OCI-LY7 (cell line): ENCODE data around the gene NCK2. TPM values are rescaled to one million over a fixed set of nuclear protein-coding genes. Genes with fewer than 3 reads are reported as not detected.

Experiments used
- BruUV-seq: library from RNA; stranded (reverse); fragments of 400-500 nt; replicated peaks from 2 replicates; lab custom pipeline; 2021; lab: Mats Ljungman, UMichigan
- CTCF ChIA-PET: fragments of 300-600 bp; sonication (Branson Sonifier 250); formaldehyde crosslinking; loops from one replicate; lab custom pipeline; 2022; ENCODE audit warnings: antibody characterized with exemption; ENCODE audit not compliant: unreplicated experiment; lab: Charles Lee
- POLR2A ChIA-PET: fragments of 300-600 bp; sonication (Branson Sonifier 250); formaldehyde crosslinking; loops from one replicate; lab custom pipeline; 2022; ENCODE audit warnings: antibody characterized with exemption; lab: Charles Lee
- DNase-seq: peaks from one replicate; pipeline ENCODE4 v3.0.0-alpha.2; 2015; ENCODE audit warnings: low spot score
- H2AFZ ChIP-seq: fragments of 200-600 bp; sonication (generic), shearing (Covaris generic); 2 replicates; pipeline ENCODE4 v1.6.1; 2014; ENCODE audit warnings: mild to moderate bottlenecking, antibody characterized with exemption, low read length, moderate library complexity
- H3K27ac ChIP-seq: fragments of 200-600 bp; sonication (generic); 2 replicates; pipeline ENCODE4 v1.5.1; 2014; ENCODE audit warnings: mixed run types, low read depth, mild to moderate bottlenecking, moderate library complexity, low read length, inconsistent platforms; ENCODE audit not compliant: poor library complexity, severe bottlenecking
- H3K36me3 ChIP-seq: fragments of 200-600 bp; sonication (generic); 2 replicates; pipeline ENCODE4 v1.6.1; 2014; ENCODE audit warnings: mild to moderate bottlenecking, antibody characterized with exemption, low read length, moderate library complexity, mixed read lengths; ENCODE audit not compliant: insufficient read depth
- H3K4me1 ChIP-seq: fragments of 200-600 bp; sonication (generic); 2 replicates; pipeline ENCODE4 v1.5.1; 2014; ENCODE audit warnings: mild to moderate bottlenecking, low read length; ENCODE audit not compliant: insufficient read depth, poor library complexity, severe bottlenecking
- H3K4me2 ChIP-seq: fragments of 200-600 bp; sonication (generic); 2 replicates; pipeline ENCODE4 v1.6.1; 2014; ENCODE audit warnings: mild to moderate bottlenecking, low read length
- H3K4me3 ChIP-seq: fragments of 200-600 bp; sonication (generic); 2 replicates; pipeline ENCODE4 v1.5.1; 2014; ENCODE audit warnings: mild to moderate bottlenecking, low read depth, low read length; ENCODE audit not compliant: poor library complexity, severe bottlenecking
- H3K79me2 ChIP-seq: fragments of 200-600 bp; sonication (generic); 2 replicates; pipeline ENCODE4 v1.6.1; 2016; ENCODE audit warnings: low read depth, mild to moderate bottlenecking, low read length, moderate library complexity, mixed read lengths; ENCODE audit not compliant: insufficient read depth
- H3K9me2 ChIP-seq: fragments of 200-600 bp; sonication (generic); 2 replicates; pipeline ENCODE4 v1.6.1; 2016; ENCODE audit warnings: mild to moderate bottlenecking, low read length, mixed read lengths; ENCODE audit not compliant: insufficient read depth
- H3K9me3 ChIP-seq: fragments of 200-600 bp; sonication (generic); 2 replicates; pipeline ENCODE4 v1.6.1; 2014; ENCODE audit warnings: mild to moderate bottlenecking, mixed run types, low read length, mixed read lengths
- H4K20me1 ChIP-seq: fragments of 200-600 bp; sonication (generic); 2 replicates; pipeline ENCODE4 v1.6.1; 2014; ENCODE audit warnings: mild to moderate bottlenecking, antibody characterized with exemption, low read length, moderate library complexity, mixed read lengths; ENCODE audit not compliant: insufficient read depth
- EZH2phosphoT487 ChIP-seq: fragments of 200-600 bp; sonication (generic); IDR thresholded peaks from 2 replicates; pipeline ENCODE4 v1.6.1; 2018; ENCODE audit warnings: low read depth, borderline replicate concordance, mild to moderate bottlenecking, mixed run types, antibody characterized with exemption, low read length, moderate library complexity, mixed read lengths
- intact Hi-C: fragments of 100-400 bp; cut with micrococcal nuclease; formaldehyde crosslinking; loops from one replicate; pipeline ENCODE4 v1.10.0; 2022; ENCODE audit not compliant: unreplicated experiment
- total RNA-seq, 2 experiments: library from RNA; depleted of rRNA in 1 of 2; stranded (reverse); fragments of >200 nt in 1 of 2; shearing (Covaris generic) in 1 of 2; gene quantifications; 2 replicates each; pipeline ENCODE4 v1.2.3, GENCODE V29; 2014 to 2022
- TF ChIP-seq, protein P1 (sequence below): fragments of 200-600 bp; sonication (generic); conservative IDR thresholded peaks from 2 replicates; pipeline ENCODE4 v1.5.1; 2014; ENCODE audit warnings: mild to moderate bottlenecking, antibody characterized with exemption, low read length, moderate library complexity, mixed read lengths

The NCK2 gene
- total RNA-seq, 2 experiments from 2014 or later = 23.4 to 34.2 TPM

- Histone ChIP-seq H3K27ac (no peak overlapping the region), H4K20me1 (no peaks in the 10 kb centered on the region), H3K4me1 (peaks cover 35% of the 10 kb centered on the region), H3K4me3 (no peak overlapping the region), H3K36me3 (no peaks in the 10 kb centered on the region; the same call in 1 of the 2 replicates), H3K9me2 (no peaks in the 10 kb centered on the region), H3K9me3 (no peaks in the 10 kb centered on the region), H3K4me2 (no peak overlapping the region), H3K79me2 (peaks cover 7% of the 10 kb centered on the region; the same call in 1 of the 2 replicates), H2AFZ (no peak overlapping the region)
- CTCF ChIA-PET = no interaction called here
- no TSS peak for BruUV-seq
- TF ChIP-seq EZH2phosphoT487 = no peak
- TF ChIP-seq, protein P1, sequence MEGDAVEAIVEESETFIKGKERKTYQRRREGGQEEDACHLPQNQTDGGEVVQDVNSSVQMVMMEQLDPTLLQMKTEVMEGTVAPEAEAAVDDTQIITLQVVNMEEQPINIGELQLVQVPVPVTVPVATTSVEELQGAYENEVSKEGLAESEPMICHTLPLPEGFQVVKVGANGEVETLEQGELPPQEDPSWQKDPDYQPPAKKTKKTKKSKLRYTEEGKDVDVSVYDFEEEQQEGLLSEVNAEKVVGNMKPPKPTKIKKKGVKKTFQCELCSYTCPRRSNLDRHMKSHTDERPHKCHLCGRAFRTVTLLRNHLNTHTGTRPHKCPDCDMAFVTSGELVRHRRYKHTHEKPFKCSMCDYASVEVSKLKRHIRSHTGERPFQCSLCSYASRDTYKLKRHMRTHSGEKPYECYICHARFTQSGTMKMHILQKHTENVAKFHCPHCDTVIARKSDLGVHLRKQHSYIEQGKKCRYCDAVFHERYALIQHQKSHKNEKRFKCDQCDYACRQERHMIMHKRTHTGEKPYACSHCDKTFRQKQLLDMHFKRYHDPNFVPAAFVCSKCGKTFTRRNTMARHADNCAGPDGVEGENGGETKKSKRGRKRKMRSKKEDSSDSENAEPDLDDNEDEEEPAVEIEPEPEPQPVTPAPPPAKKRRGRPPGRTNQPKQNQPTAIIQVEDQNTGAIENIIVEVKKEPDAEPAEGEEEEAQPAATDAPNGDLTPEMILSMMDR = no peak
- intact Hi-C loops = no loop called here
- POLR2A ChIA-PET = interaction anchor here (0.6 to 0.8 kb wide), 3 partner anchors 24 to 569 kb away, joined by 3 read pairs; no protein-coding TSS in a partner anchor
- DNase-seq = no peak
Observed at GRCh38 chr2:105771836-105772235, 27.1 kb downstream of the NCK2 start.

GRCh38 chr2:105772362-105772761 lies 27.6 kb downstream of the NCK2 start:
- POLR2A ChIA-PET = interaction anchor here (0.6 to 0.8 kb wide), 2 partner anchors 25 to 223 kb away, joined by 3 read pairs; no protein-coding TSS in a partner anchor
- Histone ChIP-seq H3K79me2 (peaks cover 7% of the 10 kb centered on the region; the same call in 1 of the 2 replicates), H3K4me2 (no peak overlapping the region), H3K9me2 (no peaks in the 10 kb centered on the region), H3K36me3 (no peaks in the 10 kb centered on the region; the same call in 1 of the 2 replicates), H3K27ac (no peak overlapping the region), H4K20me1 (no peaks in the 10 kb centered on the region), H3K4me1 (peaks cover 40% of the 10 kb centered on the region), H3K9me3 (no peaks in the 10 kb centered on the region), H3K4me3 (no peak overlapping the region), H2AFZ (no peak overlapping the region)
- DNase-seq = no peak
- TF ChIP-seq, protein P1 = no peak
- no peak for TF ChIP-seq EZH2phosphoT487
- BruUV-seq = no TSS peak
- intact Hi-C loops = no loop called here
- CTCF ChIA-PET = no interaction called here

DNA sequence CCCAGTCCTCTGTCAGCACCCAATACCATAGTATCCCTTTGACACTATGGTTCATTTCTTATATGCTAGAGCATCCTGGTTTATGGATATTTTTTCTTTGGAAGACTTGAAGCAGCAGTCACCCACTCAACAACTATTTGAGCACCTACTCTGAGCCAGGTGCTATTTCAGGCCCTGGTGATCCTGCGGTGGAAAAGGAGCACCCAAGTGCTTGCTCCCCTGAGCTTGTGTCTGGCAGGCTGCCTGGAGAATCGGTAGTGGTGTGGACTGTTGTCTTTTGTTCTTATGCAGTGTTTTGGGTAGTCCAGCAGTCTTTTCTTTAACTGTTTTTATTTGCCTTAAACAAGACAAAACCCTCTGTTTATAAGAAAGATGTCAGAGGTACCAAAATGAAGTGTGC lies 28.9 kb downstream of the NCK2 start:
- Histone ChIP-seq H3K36me3 (no peaks in the 10 kb centered on the region), H3K9me3 (no peaks in the 10 kb centered on the region), H3K4me1 (peaks cover 45% of the 10 kb centered on the region), H3K27ac (no peak overlapping the region), H3K4me2 (no peak overlapping the region), H2AFZ (no peak overlapping the region), H3K9me2 (no peaks in the 10 kb centered on the region), H4K20me1 (no peaks in the 10 kb centered on the region), H3K79me2 (peaks cover 7% of the 10 kb centered on the region; the same call in 1 of the 2 replicates), H3K4me3 (no peak overlapping the region)
- ChIA-PET POLR2A (interaction anchor here (0.8 kb wide), 1 partner anchor 195 kb away, joined by 3 read pairs; no protein-coding TSS in a partner anchor), CTCF (no interaction called here)
- intact Hi-C loops = no loop called here
- no peak for DNase-seq
- BruUV-seq = no TSS peak
- TF ChIP-seq EZH2phosphoT487 = no peak
- TF ChIP-seq, protein P1 = no peak
